Right atrium auricular region (tissue), 2 donors: ENCODE results near the gene NCOA3. TPM values are rescaled to one million over a fixed set of nuclear protein-coding genes. Genes with fewer than 3 reads are reported as not detected.

ENCODE experiments used
- DNase-seq: peaks from one replicate; pipeline ENCODE4 v3.0.0-alpha.2; 2019; ENCODE audit warnings: low spot score
- H3K27ac ChIP-seq, 2 donors: fragments of 200-600 bp; sonication (generic); 1 replicate in 1 of 2; 2 replicates in 1 of 2; pipeline ENCODE4 v1.5.1; 2016 to 2019
- H3K27me3 ChIP-seq, 2 donors: fragments of 200-600 bp; sonication (generic); one replicate each; pipeline versions ENCODE4 v1.5.1 to v1.6.0; 2017 to 2019
- H3K36me3 ChIP-seq: fragments of 200-600 bp; sonication (generic); one replicate; pipeline ENCODE4 v1.5.1; 2016
- H3K4me1 ChIP-seq, 2 donors: fragments of 200-600 bp; sonication (generic); one replicate each; pipeline versions ENCODE4 v1.5.1 to v1.6.0; 2017 to 2019
- H3K4me3 ChIP-seq, 2 donors: fragments of 200-600 bp; sonication (generic); 1 replicate in 1 of 2; 2 replicates in 1 of 2; pipeline ENCODE4 v1.5.1; 2017 to 2019; ENCODE audit warnings: mild to moderate bottlenecking in 1 of 2, moderate library complexity in 1 of 2
- H3K9me3 ChIP-seq, 2 donors: fragments of 200-600 bp; sonication (generic); one replicate each; pipeline ENCODE4 v1.5.1; 2019
- total RNA-seq, 2 donors: library from RNA; depleted of rRNA; stranded (reverse); fragments of >200 nt; gene quantifications; one replicate each; pipeline ENCODE4 v1.1.0, GENCODE V29; 2016
- TF ChIP-seq, protein P1 (sequence below), 2 donors: fragments of 200-600 bp; sonication (generic); IDR thresholded peaks; one replicate each; pipeline ENCODE4 v1.5.1; 2019; ENCODE audit warnings: antibody characterized with exemption in 2 of 2

Gene NCOA3
- total RNA-seq, 2 donors from 2014 or later: 24.1 to 27.4 TPM

DNA sequence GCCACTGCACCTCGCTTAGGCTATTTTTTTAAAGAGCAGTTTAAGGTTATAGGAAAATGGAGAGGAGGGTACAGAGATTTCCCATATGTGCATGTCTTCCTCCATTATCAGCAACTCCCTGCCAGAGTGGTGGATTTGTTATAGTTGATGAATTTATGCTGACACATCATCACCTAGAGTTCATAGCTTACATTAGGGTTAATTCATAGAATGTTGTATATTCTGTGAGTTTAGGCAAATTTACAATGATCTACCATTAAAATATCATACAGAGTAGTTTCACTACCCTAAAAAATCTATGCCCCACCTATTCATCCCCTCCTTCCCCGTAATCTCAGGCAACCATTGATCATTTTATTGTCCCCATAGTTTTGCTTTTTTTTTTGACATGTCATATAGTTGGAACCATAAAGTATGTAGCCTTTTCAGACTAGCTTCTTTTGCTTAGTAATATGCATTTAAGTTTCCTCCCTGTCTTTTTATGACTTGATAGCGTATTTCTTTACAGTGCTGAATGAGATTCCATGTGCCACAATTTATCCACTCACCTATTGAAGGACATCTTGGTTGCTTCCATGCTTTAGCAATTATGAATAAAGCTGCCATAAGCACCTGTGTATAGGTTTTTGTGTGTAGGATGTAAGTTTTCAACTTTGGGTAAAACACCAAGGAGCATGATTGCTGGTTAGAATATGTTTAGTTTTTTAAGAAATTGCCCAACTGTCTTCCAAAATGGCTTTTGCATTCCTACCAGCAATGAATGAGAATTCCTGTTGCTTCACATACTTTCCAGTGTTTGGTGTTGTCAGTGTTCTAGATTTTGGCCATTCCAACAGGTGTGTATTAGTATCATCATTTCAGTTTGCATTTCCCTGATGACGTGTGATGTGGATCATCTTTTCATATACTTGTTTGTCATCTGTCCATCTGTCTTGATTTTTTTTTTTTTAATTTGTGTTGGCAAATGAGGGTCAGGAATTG lies 60.2 kb downstream of the NCOA3 start:
- Histone ChIP-seq H3K27me3 (no peaks in the 10 kb centered on the region), H3K9me3 (no peaks in the 10 kb centered on the region), H3K36me3 (no peaks in the 10 kb centered on the region), H3K27ac (no peak overlapping the region), H3K4me1 (peaks cover 0 to 39% of the 10 kb centered on the region in 2 donors), H3K4me3 (no peak overlapping the region)
- TF ChIP-seq, protein P1, sequence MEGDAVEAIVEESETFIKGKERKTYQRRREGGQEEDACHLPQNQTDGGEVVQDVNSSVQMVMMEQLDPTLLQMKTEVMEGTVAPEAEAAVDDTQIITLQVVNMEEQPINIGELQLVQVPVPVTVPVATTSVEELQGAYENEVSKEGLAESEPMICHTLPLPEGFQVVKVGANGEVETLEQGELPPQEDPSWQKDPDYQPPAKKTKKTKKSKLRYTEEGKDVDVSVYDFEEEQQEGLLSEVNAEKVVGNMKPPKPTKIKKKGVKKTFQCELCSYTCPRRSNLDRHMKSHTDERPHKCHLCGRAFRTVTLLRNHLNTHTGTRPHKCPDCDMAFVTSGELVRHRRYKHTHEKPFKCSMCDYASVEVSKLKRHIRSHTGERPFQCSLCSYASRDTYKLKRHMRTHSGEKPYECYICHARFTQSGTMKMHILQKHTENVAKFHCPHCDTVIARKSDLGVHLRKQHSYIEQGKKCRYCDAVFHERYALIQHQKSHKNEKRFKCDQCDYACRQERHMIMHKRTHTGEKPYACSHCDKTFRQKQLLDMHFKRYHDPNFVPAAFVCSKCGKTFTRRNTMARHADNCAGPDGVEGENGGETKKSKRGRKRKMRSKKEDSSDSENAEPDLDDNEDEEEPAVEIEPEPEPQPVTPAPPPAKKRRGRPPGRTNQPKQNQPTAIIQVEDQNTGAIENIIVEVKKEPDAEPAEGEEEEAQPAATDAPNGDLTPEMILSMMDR (IDR thresholded peaks at IDR 0.05): no peak
- no peak for DNase-seq

DNA sequence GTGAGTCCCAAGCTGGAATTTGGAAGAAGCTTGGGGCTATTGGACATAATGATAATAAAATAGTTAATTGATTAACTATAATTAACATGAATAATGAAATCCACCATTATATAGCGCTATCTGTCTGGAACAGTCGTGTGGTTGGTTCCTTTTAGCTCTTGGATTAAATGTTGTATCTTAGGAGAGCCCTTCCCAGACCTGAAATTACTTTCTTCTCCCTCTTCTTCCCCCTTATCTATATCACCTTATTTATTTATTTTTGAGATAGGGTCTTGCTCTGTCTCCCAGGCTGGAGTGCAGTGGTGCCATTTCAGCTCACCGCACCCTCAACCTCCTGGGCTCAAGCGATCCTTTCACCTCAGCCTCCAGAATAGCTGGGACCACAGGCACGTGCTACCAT lies 64.6 kb downstream of the NCOA3 start:
- no peak overlapping the region for H3K27ac ChIP-seq
- no peak overlapping the region for H3K4me3 ChIP-seq
- H3K36me3 ChIP-seq: no peaks in the 10 kb centered on the region
- H3K4me1 ChIP-seq: peaks cover 0 to 32% of the 10 kb centered on the region in 2 donors
- H3K9me3 ChIP-seq: peaks cover 0 to 2% of the 10 kb centered on the region in 2 donors
- H3K27me3 ChIP-seq: no peaks in the 10 kb centered on the region
- TF ChIP-seq, protein P1 (IDR thresholded peaks at IDR 0.05): no peak
- DNase-seq: no peak

DNA sequence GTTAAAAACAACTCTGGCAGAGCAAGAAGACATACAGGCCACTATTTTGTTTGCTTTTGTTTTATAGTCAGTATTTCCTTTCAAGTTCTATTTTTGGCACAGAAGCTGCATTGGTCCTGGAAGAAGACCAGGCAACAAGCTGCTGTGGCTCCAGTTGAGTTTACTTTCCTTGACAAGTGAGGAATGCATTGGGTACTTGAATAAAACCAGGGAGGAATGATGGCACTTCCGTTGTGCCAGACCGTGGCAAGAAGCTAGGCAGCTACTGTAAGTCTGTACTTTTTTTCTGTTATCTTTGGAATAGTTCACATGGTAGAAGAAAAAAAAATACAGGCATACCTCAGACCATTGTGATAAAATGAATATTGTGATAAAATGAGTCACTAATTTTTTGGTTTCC lies 66.3 kb downstream of the NCOA3 start:
- no peak for DNase-seq
- Histone ChIP-seq H3K9me3 (peaks cover 0 to 9% of the 10 kb centered on the region in 2 donors), H3K4me3 (no peak overlapping the region), H3K27me3 (no peaks in the 10 kb centered on the region), H3K4me1 (peaks cover 0 to 26% of the 10 kb centered on the region in 2 donors), H3K27ac (peak overlapping the region; percentile 40 to 52), H3K36me3 (no peaks in the 10 kb centered on the region)
- TF ChIP-seq, protein P1 (IDR thresholded peaks at IDR 0.05): no peak

DNA sequence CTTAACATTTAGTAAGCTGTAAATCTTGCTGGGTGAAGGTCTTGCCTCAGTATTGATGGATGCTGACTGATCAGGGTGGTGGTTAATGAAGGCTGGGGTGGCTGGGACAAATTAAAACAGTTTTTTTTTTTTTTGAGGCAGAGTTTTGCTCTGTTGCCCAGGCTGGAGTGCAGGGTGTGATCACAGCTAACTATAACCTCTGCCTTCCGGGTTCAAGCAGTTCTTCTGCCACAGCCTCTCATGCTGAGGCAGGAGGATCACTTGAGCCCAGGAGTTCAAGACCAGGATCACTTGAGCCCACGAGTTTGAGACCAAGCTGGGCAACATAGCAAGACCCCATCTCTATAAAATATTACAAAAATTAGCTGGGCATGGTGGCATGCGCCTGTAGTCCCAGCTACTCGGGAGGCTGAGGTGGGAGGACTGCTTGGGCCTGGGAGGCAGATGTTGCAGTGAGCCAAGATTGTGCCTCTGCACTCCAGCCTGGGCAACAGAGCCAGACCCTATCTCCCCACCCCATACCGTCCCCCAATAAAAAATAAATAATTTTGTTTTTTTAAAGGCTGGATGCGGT lies 67.2 kb downstream of the NCOA3 start:
- peaks cover 0 to 36% of the 10 kb centered on the region in 2 donors for H3K4me1 ChIP-seq
- H3K4me3 ChIP-seq: no peak overlapping the region
- H3K27me3 ChIP-seq: no peaks in the 10 kb centered on the region
- no peak for DNase-seq
- peaks cover 0 to 9% of the 10 kb centered on the region in 2 donors for H3K9me3 ChIP-seq
- H3K27ac ChIP-seq: peak overlapping the region in 1 of 2 donors; percentile 52
- H3K36me3 ChIP-seq: no peaks in the 10 kb centered on the region
- TF ChIP-seq, protein P1 (IDR thresholded peaks at IDR 0.05): no peak

DNA sequence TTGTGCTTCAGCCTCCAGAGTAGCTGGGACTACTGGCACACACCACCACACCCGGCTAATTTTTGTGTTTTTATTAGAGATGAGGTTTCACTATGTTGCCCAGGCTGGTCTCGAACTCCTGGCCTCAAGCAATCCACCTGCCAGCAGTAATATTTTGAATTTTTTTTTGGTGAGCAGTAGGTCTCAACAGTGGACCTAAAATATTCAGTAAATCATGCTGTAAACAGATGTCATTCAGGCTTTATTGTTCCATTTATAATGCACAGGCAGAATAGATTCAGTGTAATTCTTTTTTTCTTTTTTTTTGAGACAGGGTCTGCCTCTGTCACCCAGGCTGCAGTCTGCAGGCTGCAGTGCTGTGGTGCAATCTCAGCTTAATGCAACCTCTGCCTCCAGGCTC lies 69.7 kb downstream of the NCOA3 start:
- Histone ChIP-seq H3K36me3 (no peaks in the 10 kb centered on the region), H3K27me3 (no peaks in the 10 kb centered on the region), H3K27ac (no peak overlapping the region), H3K4me3 (no peak overlapping the region), H3K4me1 (peaks cover 0 to 50% of the 10 kb centered on the region in 2 donors), H3K9me3 (peaks cover 0 to 9% of the 10 kb centered on the region in 2 donors)
- TF ChIP-seq, protein P1 (IDR thresholded peaks at IDR 0.05): no peak
- no peak for DNase-seq
